H9 (cell line): ENCODE measurements around the gene CRY1. TPM values are rescaled to one million over a fixed set of nuclear protein-coding genes. Genes with fewer than 3 reads are reported as not detected.

ENCODE experiments used
- DNase-seq: peaks from one replicate; pipeline ENCODE4 v3.0.0-alpha.2; 2017
- H2AFZ ChIP-seq: one replicate; pipeline ENCODE4 v1.6.1; 2013; ENCODE audit warnings: mild to moderate bottlenecking, low read length, control low read depth, moderate library complexity
- H2AK5ac ChIP-seq: 2 replicates; pipeline ENCODE4 v1.6.1; 2013; ENCODE audit warnings: low read length, control low read depth, mixed read lengths; ENCODE audit not compliant: insufficient read length
- H2BK120ac ChIP-seq: one replicate; pipeline ENCODE4 v1.6.1; 2013; ENCODE audit warnings: low read depth, mild to moderate bottlenecking, low read length, control low read depth, inconsistent platforms; ENCODE audit not compliant: poor library complexity, severe bottlenecking
- H2BK12ac ChIP-seq: 2 replicates; pipeline ENCODE4 v1.6.1; 2013; ENCODE audit warnings: low read length, control low read depth, mixed read lengths, low read depth; ENCODE audit not compliant: insufficient read length
- H2BK15ac ChIP-seq: 2 replicates; pipeline ENCODE4 v1.6.1; 2013; ENCODE audit warnings: low read depth, low read length, control low read depth
- H2BK20ac ChIP-seq: one replicate; pipeline ENCODE4 v1.6.1; 2013; ENCODE audit warnings: low read depth, mild to moderate bottlenecking, low read length, control low read depth, inconsistent platforms; ENCODE audit not compliant: poor library complexity, severe bottlenecking
- H2BK5ac ChIP-seq: 2 replicates; pipeline ENCODE4 v1.6.1; 2013; ENCODE audit warnings: low read length, control low read depth, mixed read lengths; ENCODE audit not compliant: insufficient read length
- H3K14ac ChIP-seq: 2 replicates; pipeline ENCODE4 v1.6.1; 2013; ENCODE audit warnings: low read length, control low read depth; ENCODE audit not compliant: insufficient read depth
- H3K18ac ChIP-seq: 2 replicates; pipeline ENCODE4 v1.6.1; 2013; ENCODE audit warnings: low read depth, mild to moderate bottlenecking, mixed read lengths, low read length, control low read depth; ENCODE audit not compliant: insufficient read length
- H3K23ac ChIP-seq: 2 replicates; pipeline ENCODE4 v1.6.1; 2013; ENCODE audit warnings: low read length, control low read depth, mixed read lengths, low read depth; ENCODE audit not compliant: insufficient read length
- H3K23me2 ChIP-seq: 2 replicates; pipeline ENCODE4 v1.6.1; 2013; ENCODE audit warnings: low read depth, mild to moderate bottlenecking, mixed read lengths, low read length, control low read depth; ENCODE audit not compliant: insufficient read length, poor library complexity, severe bottlenecking
- H3K27ac ChIP-seq: 2 replicates; pipeline ENCODE4 v1.5.1; 2013; ENCODE audit warnings: low read length, control low read depth, mixed read lengths, low read depth; ENCODE audit not compliant: insufficient read length
- H3K27me3 ChIP-seq: 2 replicates; pipeline ENCODE4 v1.6.1; 2013; ENCODE audit warnings: low read length, control low read depth, inconsistent platforms; ENCODE audit not compliant: insufficient read depth
- H3K4ac ChIP-seq: 2 replicates; pipeline ENCODE4 v1.6.1; 2013; ENCODE audit warnings: low read depth, mild to moderate bottlenecking, control low read depth, inconsistent platforms, low read length, moderate library complexity
- H3K4me1 ChIP-seq: 2 replicates; pipeline ENCODE4 v1.6.1; 2013; ENCODE audit warnings: low read length, control low read depth, inconsistent platforms; ENCODE audit not compliant: insufficient read depth
- H3K4me2 ChIP-seq: 2 replicates; pipeline ENCODE4 v1.6.1; 2013; ENCODE audit warnings: low read length, control low read depth, mixed read lengths; ENCODE audit not compliant: insufficient read length, insufficient read depth
- H3K56ac ChIP-seq: 2 replicates; pipeline ENCODE4 v1.6.1; 2013; ENCODE audit warnings: low read depth, mild to moderate bottlenecking, mixed read lengths, low read length, control low read depth; ENCODE audit not compliant: insufficient read length
- H3K79me1 ChIP-seq: 2 replicates; pipeline ENCODE4 v1.6.1; 2013; ENCODE audit warnings: low read depth, mild to moderate bottlenecking, moderate library complexity, low read length, control low read depth, inconsistent platforms; ENCODE audit not compliant: insufficient read depth, poor library complexity, severe bottlenecking
- H3K79me2 ChIP-seq: 2 replicates; pipeline ENCODE4 v1.6.1; 2013; ENCODE audit warnings: low read length, control low read depth, inconsistent platforms; ENCODE audit not compliant: insufficient read depth
- H3K9ac ChIP-seq: 2 replicates; pipeline ENCODE4 v1.6.1; 2013; ENCODE audit warnings: low read length, control low read depth, mixed read lengths; ENCODE audit not compliant: insufficient read length; ENCODE audit errors: extremely low read depth
- H3K9me3 ChIP-seq: one replicate; pipeline ENCODE4 v1.6.1; 2013; ENCODE audit warnings: low read depth, low read length, inconsistent platforms; ENCODE audit not compliant: control insufficient read depth
- H3T11ph ChIP-seq: one replicate; pipeline ENCODE4 v1.6.1; 2013; ENCODE audit warnings: mild to moderate bottlenecking, low read length, control low read depth, inconsistent platforms
- H4K20me1 ChIP-seq: one replicate; pipeline ENCODE4 v1.6.1; 2013; ENCODE audit not compliant: control insufficient read depth, insufficient read length, insufficient read depth
- H4K5ac ChIP-seq: 2 replicates; pipeline ENCODE4 v1.6.1; 2013; ENCODE audit warnings: low read depth, mild to moderate bottlenecking, mixed read lengths, low read length, control low read depth; ENCODE audit not compliant: insufficient read length
- H4K8ac ChIP-seq: replicated peaks from 2 replicates; pipeline ENCODE4 v1.6.1; 2013; ENCODE audit warnings: low read length, control low read depth, mixed read lengths, low read depth; ENCODE audit not compliant: insufficient read length
- H4K91ac ChIP-seq: 2 replicates; pipeline ENCODE4 v1.6.1; 2013; ENCODE audit warnings: low read depth, mild to moderate bottlenecking, moderate library complexity, mixed read lengths, low read length, control low read depth; ENCODE audit not compliant: insufficient read length
- H3K27ac Mint-ChIP-seq, 3 experiments: 2 replicates in 2 of 3; 3 replicates in 1 of 3; pipeline ENCODE4 v1.8.0; 2020 to 2021; ENCODE audit warnings: mixed read lengths in 3 of 3, mild to moderate bottlenecking in 1 of 3, moderate library complexity in 1 of 3
- H3K27me3 Mint-ChIP-seq: 2 replicates; pipeline ENCODE4 v1.8.0; 2021; ENCODE audit warnings: low read depth, mild to moderate bottlenecking, moderate library complexity, mixed read lengths
- H3K36me3 Mint-ChIP-seq, 3 experiments: 2 replicates in 2 of 3; 3 replicates in 1 of 3; pipeline ENCODE4 v1.8.0; 2020 to 2021; ENCODE audit warnings: low read depth in 3 of 3, mixed read lengths in 3 of 3; ENCODE audit not compliant: insufficient read depth in 1 of 3
- H3K4me1 Mint-ChIP-seq, 2 experiments: 2 replicates each; pipeline ENCODE4 v1.8.0; 2020; ENCODE audit warnings: mixed read lengths in 2 of 2
- H3K4me3 Mint-ChIP-seq, 2 experiments: 2 replicates in 1 of 2; 3 replicates in 1 of 2; pipeline ENCODE4 v1.8.0; 2020 to 2021; ENCODE audit warnings: mild to moderate bottlenecking in 2 of 2, mixed read lengths in 2 of 2, moderate library complexity in 1 of 2
- H3K9me3 Mint-ChIP-seq, 2 experiments: 2 replicates in 1 of 2; 3 replicates in 1 of 2; pipeline ENCODE4 v1.8.0; 2020; ENCODE audit warnings: mild to moderate bottlenecking in 2 of 2, mixed read lengths in 2 of 2, moderate library complexity in 1 of 2
- CTCF ChIP-seq: fragments of 200-600 bp; sonication (generic); conservative IDR thresholded peaks from 3 replicates; pipeline ENCODE4 v1.8.0; 2021; ENCODE audit warnings: antibody characterized with exemption, mild to moderate bottlenecking
- total RNA-seq: library from RNA; stranded (reverse); gene quantifications from 2 replicates; pipeline ENCODE4 v1.2.1, GENCODE V29; 2021

CRY1 gene
- total RNA-seq, 1 experiment from 2014 or later, result 23.5 TPM

- Histone ChIP-seq H3K18ac (no peak overlapping the region), H3K23ac (no peak overlapping the region), H3K14ac (no peak overlapping the region), H3K56ac (no peak overlapping the region), H3K4me2 (no peak overlapping the region), H2BK5ac (no peak overlapping the region), H3T11ph (no peak overlapping the region), H3K79me2 (no peaks in the 10 kb centered on the region), H3K4ac (no peak overlapping the region), H2BK20ac (no peak overlapping the region), H2BK120ac (no peak overlapping the region), H2BK12ac (no peak overlapping the region), H3K27ac (no peak overlapping the region), H3K9ac (no peak overlapping the region), H3K23me2 (no peaks in the 10 kb centered on the region), H2AFZ (no peak overlapping the region), H3K79me1 (no peaks in the 10 kb centered on the region), H2BK15ac (no peak overlapping the region), H2AK5ac (no peak overlapping the region), H3K27me3 (no peaks in the 10 kb centered on the region), H4K5ac (no peak overlapping the region), H4K8ac (no peak overlapping the region), H3K4me1 (no peaks in the 10 kb centered on the region), H3K9me3 (peaks cover 30% of the 10 kb centered on the region), H4K20me1 (no peaks in the 10 kb centered on the region), H4K91ac (no peak overlapping the region)
- Mint-ChIP-seq H3K27ac (no peak overlapping the region), H3K27me3 (peaks cover 24% of the 10 kb centered on the region), H3K9me3 (peaks cover 55 to 57% of the 10 kb centered on the region in 2 experiments), H3K4me1 (no peaks in the 10 kb centered on the region), H3K36me3 (peaks cover 3 to 18% (median 8%) of the 10 kb centered on the region in 3 experiments; a peak in 6 of 7 replicates), H3K4me3 (no peak overlapping the region)
- TF ChIP-seq CTCF, result no peak
- DNase-seq, result no peak
Measured at GRCh38 chr12:106947461-106947860, 145.9 kb downstream of the CRY1 start.
